GM18519 (cell line): ENCODE results near the gene GNPTAB.
"Not testable (repeated sequence)": the region's sequence is repeated elsewhere in the genome, so short reads cannot be mapped to it uniquely, and the experiment has no call there.

ENCODE experiments used
- ATAC-seq: cut with Tn5 transposase; IDR thresholded peaks from one replicate; pipeline ENCODE4 v1.9.1; 2021; ENCODE audit warnings: mild to moderate bottlenecking, moderate library complexity; ENCODE audit not compliant: unreplicated experiment, low FRiP score

Gene GNPTAB

DNA sequence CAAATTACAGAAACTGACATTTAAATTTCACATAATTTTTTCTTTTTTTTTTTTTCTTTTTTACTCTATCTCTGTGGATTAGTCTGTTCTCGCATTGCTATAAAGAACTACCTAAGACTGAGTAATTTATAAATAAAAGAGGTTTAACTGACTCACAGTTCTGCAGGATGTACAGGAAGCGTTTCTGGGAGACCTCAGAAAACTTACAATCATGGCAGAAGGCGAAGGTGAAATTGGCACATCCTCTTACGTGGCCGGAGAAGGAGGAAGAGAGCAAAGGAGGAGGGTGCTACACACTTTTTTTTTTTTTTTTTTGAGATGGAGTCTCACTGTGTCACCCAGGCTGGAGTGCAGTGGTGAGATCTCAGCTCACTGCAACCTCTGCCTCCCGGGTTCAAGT is 19.4 kb downstream of the GNPTAB start:
- not testable (repeated sequence) for ATAC-seq

DNA sequence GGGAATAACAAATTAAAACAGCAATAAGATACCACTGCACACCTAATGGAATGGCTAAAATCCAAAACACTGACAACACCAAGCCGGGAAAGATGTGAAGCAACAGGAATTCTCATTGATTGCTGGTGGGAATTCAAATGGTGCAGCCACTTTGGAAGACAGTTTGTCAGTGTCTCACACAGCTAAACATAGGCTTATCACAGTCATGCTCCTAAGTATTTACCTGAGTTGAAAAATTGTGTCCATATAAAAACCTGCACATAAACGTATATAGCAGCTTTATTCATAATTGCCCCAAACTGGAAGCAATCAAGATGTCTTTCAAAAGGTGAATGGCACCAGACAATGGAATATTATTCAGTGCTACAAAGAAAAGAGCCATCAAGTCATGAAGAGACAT is 21.6 kb downstream of the GNPTAB start:
- ATAC-seq, result no peak

DNA sequence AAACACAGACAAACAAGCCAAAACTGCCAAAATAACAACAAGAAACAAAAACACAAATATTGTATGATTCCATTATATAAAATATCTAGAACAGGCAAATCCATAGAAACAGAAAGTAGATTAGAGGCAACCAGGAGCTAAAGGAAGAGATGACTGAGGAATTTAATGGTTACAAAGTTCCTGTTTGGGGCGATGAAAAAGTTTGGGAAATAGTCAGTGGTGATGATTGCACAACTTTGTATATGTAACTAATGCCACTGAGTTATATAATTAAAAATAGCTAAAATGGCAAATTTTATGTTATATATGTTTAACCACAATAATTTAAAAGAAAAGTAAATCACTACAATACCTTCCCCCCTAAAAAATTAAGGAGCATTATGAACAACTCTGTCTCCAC is 24.5 kb downstream of the GNPTAB start:
- no peak for ATAC-seq

DNA sequence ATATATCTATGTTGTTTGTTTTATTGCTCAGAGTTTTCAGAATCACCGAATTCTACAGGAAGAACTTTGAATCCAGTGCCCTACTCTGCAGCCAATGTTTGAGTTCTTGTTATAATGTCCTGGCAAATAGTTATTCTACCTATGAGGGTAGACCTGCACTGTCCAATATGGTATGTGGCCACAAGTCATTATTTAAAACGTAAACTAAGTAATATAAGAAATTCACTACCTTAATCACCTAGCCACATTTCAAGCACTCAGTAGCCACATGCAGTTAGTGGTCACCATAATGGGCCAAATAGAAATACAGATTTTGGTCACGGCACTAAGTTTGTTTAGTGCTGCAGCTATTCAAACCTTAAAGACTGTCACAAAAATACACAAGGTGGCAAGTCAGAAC is 26.4 kb downstream of the GNPTAB start:
- no peak for ATAC-seq

DNA sequence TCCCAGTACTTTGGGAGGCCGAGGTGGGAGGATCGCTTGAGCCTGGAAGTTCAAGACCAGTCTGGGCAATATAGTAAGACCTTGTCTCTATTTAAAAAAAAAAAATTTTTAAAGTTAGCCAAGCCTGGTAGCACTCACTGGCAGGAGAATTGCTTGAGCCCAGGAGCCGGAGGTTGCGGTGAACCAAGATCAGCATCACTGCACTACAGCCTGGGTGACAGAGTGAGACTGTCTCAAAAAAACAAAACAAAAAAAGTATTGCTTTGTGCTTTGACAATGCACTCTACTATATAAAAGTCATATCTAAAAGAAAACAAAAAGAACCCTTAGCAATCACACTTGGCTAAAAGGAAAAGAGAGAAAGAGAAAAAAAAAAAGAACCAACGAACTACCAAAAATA is 26.8 kb downstream of the GNPTAB start:
- ATAC-seq, result no peak

DNA sequence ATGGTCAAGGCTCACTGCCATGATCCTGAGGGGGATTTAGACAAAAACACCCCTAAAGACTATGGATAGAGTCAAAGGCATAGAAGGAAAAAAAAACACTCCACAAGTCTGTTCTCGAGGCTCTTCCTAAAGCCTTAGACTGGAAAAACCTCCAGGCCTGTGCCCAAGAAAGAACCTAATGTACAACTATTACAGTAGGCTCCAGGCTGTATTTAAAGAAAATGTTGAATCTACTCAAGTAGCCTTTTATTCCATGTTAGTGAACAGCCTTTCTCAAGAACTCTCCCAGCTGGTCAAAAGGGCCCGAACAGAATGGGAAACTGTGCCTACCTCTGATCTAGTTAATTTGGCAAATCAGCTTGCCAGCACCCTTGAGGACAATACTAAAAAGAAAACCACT is 28.3 kb downstream of the GNPTAB start:
- ATAC-seq, result no peak

DNA sequence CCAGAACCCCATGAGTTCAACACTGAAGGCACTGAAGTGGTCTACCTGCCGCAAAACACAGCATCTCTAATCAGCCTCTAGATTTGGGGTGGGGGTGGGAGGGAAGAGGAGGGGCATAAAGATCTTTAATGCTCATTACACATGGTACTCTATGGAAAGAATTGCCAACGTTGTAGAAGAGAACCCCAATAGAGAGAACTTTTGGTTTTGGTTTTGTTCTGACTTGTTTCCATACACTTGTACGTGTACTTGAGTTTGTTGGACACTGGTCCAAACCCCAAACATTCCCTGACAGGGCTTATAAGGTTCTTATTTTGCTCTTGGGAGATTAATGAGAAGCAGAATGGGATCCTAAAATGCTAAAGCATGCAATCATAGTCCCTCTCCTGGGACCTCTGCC is 31.0 kb downstream of the GNPTAB start:
- no peak for ATAC-seq

DNA sequence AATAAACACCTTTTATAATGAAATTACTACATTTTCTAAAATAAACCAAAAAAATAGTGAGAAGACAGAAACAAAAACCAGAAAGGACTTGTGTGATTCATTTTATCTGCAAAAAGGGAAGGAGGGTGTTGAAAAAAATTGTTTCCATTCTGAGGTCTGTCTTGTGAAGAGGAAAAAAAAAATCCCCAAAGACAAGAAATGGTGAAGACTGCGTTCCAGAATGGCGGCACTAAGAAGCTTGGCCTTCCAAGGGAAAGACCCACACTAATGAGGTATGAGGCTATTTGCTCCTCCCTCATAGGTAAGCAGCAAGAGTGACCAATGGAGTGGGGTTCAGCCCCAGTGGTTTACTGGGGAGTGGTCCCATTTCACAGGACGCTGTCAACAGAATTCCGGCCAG is 35.0 kb downstream of the GNPTAB start:
- ATAC-seq, result no peak

DNA sequence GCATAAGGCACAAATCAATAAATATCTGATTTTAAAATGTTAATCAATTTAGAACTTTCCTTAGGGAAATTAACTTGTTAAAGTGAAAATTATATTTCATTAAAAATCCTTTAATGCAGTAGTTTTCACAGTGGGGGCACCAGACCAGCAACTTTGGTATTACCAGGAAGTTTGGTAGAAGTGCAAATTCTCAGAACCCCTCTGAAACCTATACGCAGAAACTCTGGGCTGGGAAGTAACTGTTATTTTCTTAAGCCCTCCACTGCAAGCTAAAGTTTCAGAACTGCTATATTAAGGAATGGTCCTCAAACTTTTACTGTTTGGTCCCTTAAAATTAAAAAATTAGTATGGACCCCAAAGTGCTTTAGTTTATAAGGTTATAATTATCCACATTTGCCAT is 35.7 kb downstream of the GNPTAB start:
- no peak for ATAC-seq

DNA sequence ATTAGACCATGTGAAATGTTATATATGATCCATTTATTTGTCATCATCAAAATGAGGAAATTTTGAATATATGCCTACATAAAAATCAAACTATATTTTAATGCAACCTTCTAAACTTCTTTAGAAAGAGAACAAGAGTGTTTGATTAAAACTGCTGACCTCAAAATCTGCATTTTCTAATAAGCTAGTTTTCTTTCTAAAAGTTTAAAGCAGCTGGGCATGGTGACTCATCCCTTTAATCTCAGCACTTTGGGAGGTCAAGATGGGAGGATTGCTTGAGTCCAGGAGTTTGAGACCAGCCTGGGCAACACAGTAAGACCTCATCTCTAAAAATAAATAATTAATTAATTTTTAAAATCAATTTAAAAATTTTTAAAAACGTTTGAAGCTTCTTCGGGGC is 36.2 kb downstream of the GNPTAB start:
- ATAC-seq, result no peak

DNA sequence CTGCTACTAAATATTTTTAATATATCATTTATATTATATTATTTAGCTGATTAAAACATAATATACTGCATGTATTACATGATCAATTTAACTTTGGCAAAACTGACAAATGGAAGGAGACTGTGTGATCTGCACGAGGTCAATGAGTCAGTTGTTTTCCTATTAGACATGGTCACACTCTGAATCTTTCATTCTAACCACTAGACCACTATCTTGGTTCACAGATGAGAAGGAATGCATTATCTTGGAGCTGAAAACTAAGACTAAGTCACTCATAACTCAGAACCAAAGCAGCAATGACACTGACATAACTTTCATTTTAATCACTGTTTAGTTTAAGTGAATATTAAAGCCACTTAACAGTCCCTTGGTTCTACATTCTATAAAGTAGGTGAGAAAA is 37.4 kb downstream of the GNPTAB start:
- peak; percentile 46 for ATAC-seq

DNA sequence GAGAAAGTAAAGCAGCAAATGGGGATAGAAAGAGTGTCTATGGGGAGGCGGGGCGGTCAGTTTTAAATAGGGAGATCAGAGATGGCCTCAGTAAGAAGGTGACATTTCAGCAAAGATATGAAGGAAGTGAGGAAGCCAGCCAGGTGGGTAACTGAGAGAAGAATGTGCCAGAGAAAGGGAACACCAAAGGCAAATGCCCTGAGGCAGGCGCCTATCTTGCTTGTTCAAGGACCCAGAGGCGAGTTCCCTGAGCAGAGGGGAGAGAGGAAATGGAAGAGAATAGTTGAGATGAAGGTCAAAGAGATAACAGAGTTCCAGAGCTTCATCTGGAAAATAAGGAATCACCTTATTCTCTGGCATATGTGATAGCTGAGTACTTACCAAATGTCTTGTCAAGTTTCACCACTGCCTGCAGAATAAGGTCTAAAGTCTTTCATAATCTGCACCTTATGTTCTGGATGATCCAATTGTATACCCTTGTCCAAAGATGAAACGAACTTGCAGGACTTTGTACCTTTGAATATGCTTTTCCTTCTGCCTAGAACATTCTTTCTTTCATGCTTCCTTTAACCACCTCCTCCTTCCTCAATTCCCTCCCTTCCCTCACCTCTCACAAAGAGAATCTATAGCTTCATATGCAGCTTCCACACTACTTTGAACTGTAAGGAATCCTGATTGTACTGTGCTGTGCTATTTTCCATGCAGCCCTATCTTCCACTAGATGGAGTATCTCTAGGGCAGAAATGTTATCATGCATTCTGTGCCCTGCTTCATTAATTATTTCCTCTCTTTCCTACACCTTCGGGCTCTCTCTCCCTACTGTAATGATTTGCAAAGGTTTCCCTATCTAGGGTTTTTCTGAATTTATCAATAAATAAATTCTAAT is 38.5 kb downstream of the GNPTAB start:
- no peak for ATAC-seq

DNA sequence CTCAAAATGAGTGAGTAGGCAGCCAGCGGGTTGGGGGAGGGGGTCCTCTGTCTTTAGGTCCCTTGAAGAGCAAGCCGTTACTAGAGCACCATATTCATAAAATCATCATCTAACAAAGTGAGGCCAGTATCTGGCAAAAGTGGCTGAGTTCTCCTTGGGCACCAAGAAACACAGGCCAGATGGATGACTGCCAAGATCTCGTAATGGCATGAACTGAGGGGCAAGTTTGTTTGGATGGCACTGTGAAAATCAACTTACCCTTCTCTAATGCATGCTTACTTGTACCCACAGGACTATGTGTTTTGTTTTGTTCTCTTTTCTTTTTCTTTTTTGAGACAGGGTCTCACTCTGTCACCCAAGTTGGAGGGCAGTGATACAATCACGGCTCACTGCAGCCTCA is 41.6 kb downstream of the GNPTAB start:
- no peak for ATAC-seq

DNA sequence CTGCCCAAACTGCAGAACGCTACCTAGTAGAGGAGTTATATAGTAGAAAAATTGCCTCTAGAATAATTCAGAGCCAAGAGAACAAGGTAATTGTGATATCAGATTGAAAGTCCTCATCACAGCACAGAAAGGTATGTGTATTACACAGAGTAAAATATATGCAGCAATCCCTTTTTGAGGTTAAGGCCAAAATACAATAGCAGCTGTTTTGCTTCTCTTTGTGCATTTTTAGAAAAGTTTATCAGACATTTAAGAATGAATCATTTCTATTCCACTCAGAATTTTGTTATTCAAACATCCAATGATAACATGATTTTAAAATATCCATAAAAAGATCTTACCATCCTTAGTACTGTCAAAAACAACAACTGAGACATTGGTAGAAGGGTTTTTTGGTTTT is 45.1 kb downstream of the GNPTAB start:
- no peak for ATAC-seq

DNA sequence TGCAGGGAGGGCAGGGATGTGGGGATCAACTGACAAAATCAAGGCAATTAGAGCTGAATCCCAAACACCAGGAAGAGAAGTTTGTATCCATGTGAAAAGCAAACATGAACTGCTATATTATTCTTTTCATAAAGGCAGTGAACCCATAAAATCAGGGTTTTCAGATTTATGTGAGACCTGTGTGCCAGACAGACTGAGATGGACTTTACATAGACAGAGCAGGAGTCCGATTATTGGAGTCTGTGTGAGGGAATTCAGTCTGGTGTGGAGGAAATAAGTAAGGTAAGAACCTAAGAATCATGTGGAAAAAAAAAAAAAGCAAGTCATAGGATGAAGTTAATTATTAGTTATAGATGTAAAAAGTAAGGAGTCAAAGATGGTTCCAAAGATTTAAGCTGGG is 46.4 kb downstream of the GNPTAB start:
- ATAC-seq, result no peak

DNA sequence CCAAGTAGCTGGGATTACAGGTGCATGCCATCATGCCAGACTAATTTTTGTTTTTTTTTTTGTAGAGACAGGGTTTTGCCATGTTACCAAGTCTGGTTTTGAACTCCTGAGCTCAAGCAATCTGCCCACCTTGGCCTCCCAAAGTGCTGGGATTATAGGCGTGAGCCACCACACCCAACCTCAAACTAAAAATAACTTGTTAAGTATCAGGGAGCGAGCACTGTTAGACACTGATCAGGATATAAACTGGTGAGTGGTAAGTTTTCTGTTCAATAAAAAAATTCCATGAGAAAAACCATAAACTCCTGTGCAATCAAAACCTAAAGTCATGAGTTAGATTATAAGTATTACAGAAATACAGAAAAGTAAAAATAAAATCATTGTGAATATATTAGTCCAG is 46.9 kb downstream of the GNPTAB start:
- ATAC-seq, result no peak

DNA sequence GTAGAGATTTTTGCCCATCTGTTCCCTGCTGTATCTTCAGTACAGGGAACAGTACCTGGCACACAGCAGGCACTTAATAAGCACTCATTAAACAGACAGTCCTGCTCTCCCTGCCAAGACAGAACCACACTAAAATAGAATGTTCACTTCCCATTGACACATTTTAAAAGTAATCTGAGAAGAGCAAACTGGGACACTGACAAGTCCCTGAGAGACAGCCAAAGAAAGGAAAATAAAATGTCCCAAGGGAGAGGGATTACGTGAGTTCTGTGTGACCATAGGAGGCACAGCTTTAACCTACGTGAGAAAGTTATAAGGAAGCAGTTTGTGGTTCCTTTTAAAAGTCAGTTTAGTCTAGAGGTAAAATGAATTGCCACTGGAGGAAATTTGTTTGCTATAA is 47.6 kb downstream of the GNPTAB start:
- no peak for ATAC-seq

DNA sequence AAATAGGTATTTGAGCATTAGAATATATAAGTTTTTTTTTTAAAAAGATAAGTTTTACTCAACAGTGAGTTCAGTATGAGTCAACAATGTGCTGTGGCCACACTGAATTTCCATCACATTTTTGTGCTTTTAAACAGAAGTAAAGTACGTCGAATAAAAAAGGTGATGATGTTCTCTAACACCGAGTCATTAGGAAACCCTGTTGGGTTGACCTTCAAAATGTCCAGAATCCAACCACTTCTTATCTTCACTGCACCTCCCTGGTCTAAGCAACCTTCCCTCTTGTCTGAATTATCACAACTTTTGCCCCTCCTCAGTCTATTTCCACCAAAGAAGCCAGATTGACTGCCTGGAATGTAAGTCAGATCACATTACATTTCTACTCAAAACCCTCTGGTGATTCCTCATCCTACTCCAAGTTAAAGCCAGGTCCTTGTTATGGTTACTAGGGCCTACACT is 48.5 kb downstream of the GNPTAB start:
- no peak for ATAC-seq

DNA sequence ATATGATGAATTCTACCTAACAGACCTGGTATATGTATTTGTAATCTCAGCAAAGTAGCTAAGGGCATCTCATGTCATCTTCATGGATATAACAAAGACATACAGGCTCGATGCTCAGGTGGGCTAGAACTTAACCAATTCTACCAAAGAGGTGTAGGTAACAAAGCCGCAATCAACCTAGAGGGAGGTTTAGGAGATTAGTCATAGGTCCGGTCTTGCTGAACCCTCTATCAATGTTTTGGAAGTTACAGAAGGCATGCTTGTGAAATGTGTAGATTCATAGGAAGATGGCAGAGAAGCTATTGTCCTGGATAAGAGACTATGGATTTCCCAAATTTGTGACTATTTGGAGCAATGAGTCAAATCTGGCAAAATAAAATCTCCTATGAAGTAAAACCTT is 48.9 kb downstream of the GNPTAB start:
- no peak for ATAC-seq

DNA sequence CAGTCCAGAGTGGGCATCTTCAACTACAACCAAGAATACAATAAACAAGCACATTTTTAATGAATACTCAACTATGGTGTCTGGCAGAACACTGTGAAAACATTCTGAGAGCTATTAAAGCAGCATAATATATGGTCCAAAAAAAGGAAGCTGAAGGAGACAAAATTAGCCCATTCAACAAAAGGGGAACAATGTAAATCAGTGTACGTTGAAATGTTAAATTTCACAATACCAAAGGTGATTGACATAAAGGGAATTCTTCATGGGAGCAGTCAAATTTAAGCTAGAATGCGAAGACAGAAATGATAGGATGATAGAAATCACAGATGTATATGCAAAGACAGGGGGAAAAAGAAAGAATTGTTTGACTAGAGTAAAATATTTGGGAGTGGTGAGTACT is 50.2 kb downstream of the GNPTAB start:
- ATAC-seq, result no peak

DNA sequence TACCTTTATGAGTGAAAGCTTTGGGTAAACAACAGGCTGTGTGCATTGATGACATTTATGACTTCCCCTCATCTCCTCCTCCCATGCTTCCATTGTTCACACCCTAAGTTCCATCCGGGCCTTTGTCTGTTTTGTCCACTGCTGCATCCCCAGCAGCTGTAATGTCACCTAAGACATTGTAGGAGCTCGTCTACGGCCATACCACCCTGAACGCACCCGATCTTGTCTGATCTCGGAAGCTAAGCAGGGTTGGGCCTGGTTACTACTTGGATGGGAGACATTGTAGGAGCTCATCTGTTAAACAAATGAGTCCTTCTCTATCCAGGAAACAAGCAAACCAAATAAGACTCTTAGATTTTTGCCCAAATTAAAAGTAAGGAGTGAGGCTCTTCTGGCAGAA is 51.1 kb downstream of the GNPTAB start:
- no peak for ATAC-seq

DNA sequence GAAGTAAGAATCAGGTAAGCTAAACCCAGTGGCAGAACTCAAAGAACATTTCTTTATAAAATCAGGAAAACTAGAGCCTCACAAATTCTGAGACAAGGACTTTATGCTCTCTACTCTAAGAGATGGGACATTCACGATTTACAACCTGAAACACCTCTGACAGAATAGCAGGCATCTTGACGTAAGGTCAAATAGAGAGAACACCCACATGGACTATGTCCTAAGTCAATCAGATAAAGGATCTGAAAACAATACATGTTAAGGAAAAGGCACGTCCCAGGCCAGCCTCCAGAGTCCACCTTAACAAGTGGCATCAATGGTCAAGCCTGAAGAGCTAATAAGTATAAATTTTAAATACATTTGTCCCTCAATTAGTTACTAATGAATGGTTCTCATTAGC is 51.6 kb downstream of the GNPTAB start:
- ATAC-seq, result no peak

DNA sequence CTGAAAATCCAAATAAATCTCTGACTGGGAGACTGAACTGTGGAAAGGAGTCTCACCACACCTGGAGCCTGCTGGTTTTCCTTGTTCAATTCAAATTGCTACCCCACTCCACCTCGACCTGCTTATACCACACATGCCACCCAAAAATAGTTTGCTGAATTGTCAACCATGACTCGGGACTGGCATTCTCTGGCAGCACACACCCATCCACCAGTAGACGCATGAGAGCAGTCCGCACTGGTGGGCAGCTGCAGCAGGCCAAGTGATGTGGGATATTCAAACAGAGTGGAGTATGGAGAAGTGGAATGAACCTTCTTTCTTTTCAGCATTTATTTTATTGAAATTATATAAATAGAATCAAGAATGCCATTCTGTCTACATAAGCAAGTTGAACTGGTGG is 52.8 kb downstream of the GNPTAB start:
- ATAC-seq, result no peak
